ENCODE data around the gene IFNLR1.

The IFNLR1 gene

DNA sequence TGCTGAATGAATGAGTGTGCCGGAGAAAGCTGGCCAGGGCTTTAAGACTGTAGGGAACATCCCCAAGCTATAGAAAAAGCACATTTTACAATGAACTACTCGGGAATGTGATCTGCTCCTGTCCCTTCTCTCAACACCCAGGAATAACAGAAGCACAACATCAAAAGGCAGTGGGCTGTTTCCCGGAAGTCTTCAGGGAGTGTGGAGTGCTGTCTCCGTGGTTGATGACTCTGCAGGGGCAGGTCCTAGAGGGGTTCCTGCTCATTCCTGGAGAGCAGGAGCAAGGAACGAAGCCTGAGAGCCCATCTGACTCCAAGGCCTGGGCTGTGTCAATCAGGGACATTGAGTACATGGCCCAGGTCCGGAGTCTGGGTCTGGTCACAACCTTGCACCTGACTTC lies 39.3 kb downstream of the IFNLR1 start:
- TF ChIP-seq CTCF (conservative IDR thresholded peaks at IDR 0.05): no peak
- H3K27ac ChIP-seq: no peak overlapping the region

DNA sequence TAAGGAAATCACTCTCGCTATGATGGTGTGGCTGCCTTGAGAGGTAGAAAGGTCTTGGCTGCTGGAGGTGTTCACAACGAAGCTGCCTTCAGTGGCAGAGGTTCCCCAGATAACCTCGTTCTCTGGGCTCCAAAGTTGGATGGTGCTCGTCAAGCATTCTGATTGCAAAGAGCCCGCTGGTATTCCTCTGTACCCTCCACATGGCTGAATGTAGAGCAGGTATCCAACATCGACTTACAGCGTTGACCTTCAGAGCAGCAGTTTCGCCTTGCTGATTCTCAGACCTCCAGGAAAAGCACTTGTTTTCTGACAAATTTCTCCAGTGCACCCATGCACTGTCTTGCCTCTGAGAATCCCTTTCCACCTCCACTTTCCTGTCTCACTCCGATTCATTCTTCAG lies 39.9 kb downstream of the IFNLR1 start:
- no peak overlapping the region for H3K27ac ChIP-seq
- TF ChIP-seq CTCF (conservative IDR thresholded peaks at IDR 0.05): no peak

- peak within 1 kb of the TSS; percentile 55; the same call in 1 of the 2 replicates for H3K27ac ChIP-seq
- no peak for TF ChIP-seq CTCF (conservative IDR thresholded peaks at IDR 0.05)
These were observed 44.2 kb downstream of the IFNLR1 start, which contains the start of gene IL22RA1 for GRCh38 chr1:24142546-24143534. Gene IL22RA1 (minus strand): TSS chr1:24143140. CDS start chr1:24143082, 58 bp downstream.

DNA sequence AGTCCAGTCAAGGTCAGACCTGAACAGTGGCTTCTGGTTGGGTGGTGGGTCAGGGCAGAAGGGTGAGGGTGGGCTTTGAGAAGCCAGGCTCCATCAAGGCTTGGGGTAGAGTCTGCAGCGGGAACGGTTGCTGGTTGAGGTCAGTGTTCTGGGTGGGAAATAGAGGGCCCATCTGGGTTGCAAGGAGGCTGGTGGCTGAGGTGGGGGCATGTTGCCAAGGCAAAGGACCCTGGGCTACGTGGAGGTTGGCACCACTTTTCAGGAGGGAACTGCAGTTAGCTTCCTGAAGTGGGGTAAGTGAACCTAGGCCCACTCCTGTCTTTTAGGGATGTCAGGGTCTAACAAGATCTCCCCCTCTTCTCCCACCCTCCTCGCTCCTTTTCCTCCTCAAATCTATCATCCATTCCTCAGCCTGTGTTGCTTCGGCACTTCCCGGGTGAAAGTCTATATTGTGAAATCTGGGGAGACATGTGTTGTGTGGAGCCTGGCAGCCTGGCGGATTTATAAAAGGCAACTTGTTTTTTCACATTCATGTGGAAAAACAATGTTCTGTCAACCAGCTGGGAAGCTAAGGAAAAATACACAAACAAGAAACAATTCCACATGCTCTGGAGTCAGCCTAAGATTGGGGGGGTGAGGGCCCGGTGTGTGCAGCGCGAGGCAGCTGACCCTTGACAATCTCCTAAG lies 45.6 kb downstream of the IFNLR1 start:
- H3K27ac ChIP-seq: no peak overlapping the region
- TF ChIP-seq CTCF (conservative IDR thresholded peaks at IDR 0.05): no peak

GRCh38 chr1:24140741-24141181 lies 46.3 kb downstream of the IFNLR1 start:
- TF ChIP-seq CTCF (conservative IDR thresholded peaks at IDR 0.05): no peak
- H3K27ac ChIP-seq: no peak overlapping the region

DNA sequence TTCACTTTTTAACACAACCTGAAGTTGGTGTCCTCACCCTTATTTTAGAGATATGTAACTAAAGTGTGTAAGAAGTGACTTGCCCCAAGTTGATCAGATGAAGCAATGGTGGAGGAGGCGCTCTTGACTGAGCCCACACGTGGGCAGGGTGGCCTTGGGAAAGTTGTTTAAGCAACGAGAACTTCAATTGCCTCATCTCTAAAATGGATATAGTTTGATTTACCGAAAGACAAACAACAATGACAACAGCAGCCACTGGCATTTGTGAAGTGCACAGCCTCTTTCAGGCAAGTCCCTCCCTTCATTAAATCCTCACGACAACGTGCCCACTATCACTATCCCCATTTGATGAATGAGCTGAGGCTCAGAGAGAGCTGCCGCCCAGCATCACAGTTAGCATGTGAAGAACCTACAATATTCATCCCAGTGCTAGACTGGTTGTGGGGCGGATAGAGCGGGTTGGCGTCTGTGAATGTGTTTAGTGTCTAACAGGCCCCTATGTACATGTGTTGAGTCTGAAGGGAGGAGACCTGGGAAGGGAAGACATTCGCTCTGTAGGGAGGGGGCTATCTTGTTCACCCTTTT lies 47.2 kb downstream of the IFNLR1 start:
- no peak for TF ChIP-seq CTCF (conservative IDR thresholded peaks at IDR 0.05)
- H3K27ac ChIP-seq: no peak overlapping the region

- no peak for TF ChIP-seq CTCF (conservative IDR thresholded peaks at IDR 0.05)
- no peak overlapping the region for H3K27ac ChIP-seq
These were observed 47.9 kb downstream of the IFNLR1 start for GRCh38 chr1:24139222-24139489.

All from VCaP (cell line).